Measurements from ENCODE around the gene ZFP36L2. TPM values are rescaled to one million over a fixed set of nuclear protein-coding genes. Genes with fewer than 3 reads are reported as not detected.
A peak's percentile ranks its signal among the peaks of the same experiment; 100 is the strongest.
"Not testable (repeated sequence)": the region's sequence is repeated elsewhere in the genome, so short reads cannot be mapped to it uniquely, and the experiment has no call there.

Gene ZFP36L2
- total RNA-seq, 1 donor from 2014 or later: 8.2 TPM

DNA sequence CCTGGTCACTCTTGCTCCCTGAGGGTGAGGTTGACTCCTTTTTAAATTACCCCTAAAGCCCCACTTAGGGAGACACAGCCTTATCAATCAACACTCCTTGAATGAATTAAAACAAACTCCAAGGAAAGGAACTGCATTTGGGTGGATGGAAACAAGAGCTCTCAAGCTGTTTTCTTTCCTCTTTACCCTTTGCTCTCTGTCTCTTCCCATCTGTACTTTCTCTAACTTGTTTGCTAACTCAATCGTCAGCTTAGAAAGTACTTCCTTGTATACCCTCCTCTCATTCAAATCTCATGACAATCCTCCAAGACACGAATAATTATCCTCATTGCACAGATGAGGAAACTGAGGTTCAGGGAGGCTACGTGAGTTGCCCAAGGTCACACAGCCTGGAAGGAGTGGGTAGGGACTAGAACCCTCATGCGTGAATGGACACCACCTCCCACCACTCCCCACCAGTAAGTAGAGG is 32.7 kb downstream of the ZFP36L2 start:
- no peak for DNase-seq (ENCODE audit: low read depth)
- Histone ChIP-seq H3K4me3 (ENCODE audit: low read depth, low read length) (no peak overlapping the region), H3K27me3 (ENCODE audit: control insufficient read depth, insufficient read depth, low read length) (no peaks in the 10 kb centered on the region), H3K36me3 (ENCODE audit: control insufficient read depth, insufficient read depth, low read length) (no peaks in the 10 kb centered on the region)
- TF ChIP-seq, protein P1, sequence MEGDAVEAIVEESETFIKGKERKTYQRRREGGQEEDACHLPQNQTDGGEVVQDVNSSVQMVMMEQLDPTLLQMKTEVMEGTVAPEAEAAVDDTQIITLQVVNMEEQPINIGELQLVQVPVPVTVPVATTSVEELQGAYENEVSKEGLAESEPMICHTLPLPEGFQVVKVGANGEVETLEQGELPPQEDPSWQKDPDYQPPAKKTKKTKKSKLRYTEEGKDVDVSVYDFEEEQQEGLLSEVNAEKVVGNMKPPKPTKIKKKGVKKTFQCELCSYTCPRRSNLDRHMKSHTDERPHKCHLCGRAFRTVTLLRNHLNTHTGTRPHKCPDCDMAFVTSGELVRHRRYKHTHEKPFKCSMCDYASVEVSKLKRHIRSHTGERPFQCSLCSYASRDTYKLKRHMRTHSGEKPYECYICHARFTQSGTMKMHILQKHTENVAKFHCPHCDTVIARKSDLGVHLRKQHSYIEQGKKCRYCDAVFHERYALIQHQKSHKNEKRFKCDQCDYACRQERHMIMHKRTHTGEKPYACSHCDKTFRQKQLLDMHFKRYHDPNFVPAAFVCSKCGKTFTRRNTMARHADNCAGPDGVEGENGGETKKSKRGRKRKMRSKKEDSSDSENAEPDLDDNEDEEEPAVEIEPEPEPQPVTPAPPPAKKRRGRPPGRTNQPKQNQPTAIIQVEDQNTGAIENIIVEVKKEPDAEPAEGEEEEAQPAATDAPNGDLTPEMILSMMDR (IDR thresholded peaks at IDR 0.05; ENCODE audit: insufficient read depth, low read length, severe bottlenecking): no peak
- no peak for FAIRE-seq

DNA sequence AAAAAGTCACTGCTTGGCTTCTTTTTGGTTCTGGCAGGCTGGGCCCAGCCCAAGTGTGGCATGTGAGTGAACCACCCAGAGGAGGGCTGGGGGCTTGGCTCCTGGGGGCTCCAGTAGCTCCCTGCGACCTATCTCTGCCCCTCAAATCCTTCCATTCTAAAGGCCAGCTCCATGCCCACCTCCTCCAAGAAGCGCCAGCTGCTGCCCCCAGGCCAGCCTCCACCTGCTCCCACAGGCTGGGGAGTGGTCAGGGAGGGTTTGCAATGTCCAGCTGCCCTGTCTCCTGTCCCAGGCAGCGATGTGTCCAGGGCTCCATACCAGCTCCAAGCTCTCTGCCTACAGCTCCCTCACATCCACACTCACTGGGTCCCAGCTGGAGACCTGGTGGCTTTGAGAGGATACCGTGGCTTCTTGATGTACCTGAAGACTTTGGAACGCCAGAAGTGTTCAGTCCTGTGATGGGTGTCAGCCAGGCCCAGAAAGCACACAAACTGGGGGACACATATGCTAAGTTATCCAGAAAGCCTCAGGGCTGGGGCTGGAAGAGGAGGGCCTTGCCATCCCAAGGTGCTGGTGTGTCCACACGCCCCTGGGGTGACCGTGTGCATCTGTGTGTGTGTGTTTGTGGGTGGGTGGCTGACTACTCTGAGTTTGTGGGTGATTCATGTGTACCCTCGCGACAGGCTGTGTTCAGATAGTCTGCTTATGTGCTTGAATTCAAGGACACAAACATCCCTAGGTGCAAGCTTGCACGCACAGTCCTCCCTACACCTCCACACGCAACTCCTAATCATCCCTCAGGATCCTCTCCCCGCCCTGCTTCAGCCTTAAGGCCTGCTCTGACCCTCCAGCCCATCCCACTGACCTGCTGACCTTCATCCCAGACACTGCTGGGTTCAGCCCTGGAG is 33.4 kb downstream of the ZFP36L2 start:
- Histone ChIP-seq H3K27me3 (ENCODE audit: control insufficient read depth, insufficient read depth, low read length) (no peaks in the 10 kb centered on the region), H3K36me3 (ENCODE audit: control insufficient read depth, insufficient read depth, low read length) (no peaks in the 10 kb centered on the region), H3K4me3 (ENCODE audit: low read depth, low read length) (no peak overlapping the region)
- TF ChIP-seq, protein P1 (IDR thresholded peaks at IDR 0.05; ENCODE audit: insufficient read depth, low read length, severe bottlenecking): no peak
- no peak for FAIRE-seq
- no peak for DNase-seq (ENCODE audit: low read depth)

DNA sequence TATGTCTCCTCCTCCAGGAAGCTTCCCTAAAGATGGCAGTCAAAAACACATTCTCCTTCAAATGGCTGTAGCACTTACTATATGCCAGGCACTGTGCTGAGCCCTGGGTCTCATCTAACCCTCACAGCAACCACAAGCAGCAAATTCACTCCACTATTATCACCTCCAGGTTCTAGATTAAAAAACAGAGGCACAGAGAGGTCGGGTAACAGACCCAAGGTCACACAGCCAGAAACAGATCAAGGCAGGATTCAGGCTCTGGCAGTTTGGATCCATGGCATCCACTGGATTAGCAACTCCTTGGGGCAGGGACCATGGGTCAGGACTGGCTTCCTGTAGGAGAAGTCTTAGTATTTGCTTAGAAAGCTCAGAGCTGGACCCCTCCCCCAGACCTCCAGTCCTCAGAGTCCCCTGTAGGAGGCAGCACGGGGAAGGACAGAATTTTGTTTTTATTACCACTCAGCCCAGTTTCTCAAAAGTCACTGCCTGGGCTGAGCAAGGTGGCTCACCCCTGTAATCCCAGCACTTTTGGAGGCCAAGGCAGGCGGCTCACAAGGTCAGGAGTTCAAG is 34.4 kb downstream of the ZFP36L2 start:
- FAIRE-seq (no peak), DNase-seq (ENCODE audit: low read depth) (no peak)
- Histone ChIP-seq H3K27me3 (ENCODE audit: control insufficient read depth, insufficient read depth, low read length) (no peaks in the 10 kb centered on the region), H3K36me3 (ENCODE audit: control insufficient read depth, insufficient read depth, low read length) (no peaks in the 10 kb centered on the region), H3K4me3 (ENCODE audit: low read depth, low read length) (no peak overlapping the region)
- TF ChIP-seq, protein P1 (IDR thresholded peaks at IDR 0.05; ENCODE audit: insufficient read depth, low read length, severe bottlenecking): peak; percentile 8

DNA sequence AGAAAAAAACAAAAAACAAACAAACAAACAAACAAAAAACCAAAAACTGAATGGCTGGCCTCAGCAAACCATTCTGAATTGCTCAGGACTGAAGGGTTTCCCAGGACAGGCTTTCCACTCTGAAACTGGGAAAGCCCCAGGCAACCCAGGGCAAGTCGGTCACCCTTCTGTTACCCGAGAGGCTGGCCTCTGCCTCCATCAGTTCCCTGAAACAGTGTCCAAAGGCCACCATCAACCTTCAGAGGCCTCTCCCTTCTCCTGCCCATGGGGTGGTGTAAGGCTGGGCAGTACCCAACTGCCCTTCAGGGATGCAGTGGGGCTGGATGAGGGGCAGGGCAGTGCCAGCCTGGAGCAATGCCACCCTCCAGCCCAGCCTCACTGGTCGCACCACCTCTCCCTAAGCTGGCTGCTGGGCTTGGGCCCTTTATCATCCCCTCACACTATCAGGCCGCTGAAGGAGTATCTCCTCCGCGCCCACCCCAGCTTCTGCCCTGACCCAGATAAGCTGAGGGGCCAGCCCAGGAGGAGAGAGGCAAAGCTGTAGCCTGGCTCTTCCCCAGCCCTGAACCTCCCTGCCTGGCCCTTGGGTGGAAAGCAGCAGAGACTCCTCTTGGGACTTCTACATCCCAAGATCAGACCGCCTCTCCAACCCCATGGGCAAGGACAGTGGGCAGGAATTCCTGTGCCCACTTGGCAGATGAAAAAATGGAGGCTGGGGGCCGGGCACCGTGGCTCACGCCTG is 35.9 kb downstream of the ZFP36L2 start:
- no peak for FAIRE-seq
- no peaks in the 10 kb centered on the region for H3K36me3 ChIP-seq (ENCODE audit: control insufficient read depth, insufficient read depth, low read length)
- H3K4me3 ChIP-seq (ENCODE audit: low read depth, low read length): no peak overlapping the region
- DNase-seq (ENCODE audit: low read depth): no peak
- TF ChIP-seq, protein P1 (IDR thresholded peaks at IDR 0.05; ENCODE audit: insufficient read depth, low read length, severe bottlenecking): no peak
- H3K27me3 ChIP-seq (ENCODE audit: control insufficient read depth, insufficient read depth, low read length): no peaks in the 10 kb centered on the region

DNA sequence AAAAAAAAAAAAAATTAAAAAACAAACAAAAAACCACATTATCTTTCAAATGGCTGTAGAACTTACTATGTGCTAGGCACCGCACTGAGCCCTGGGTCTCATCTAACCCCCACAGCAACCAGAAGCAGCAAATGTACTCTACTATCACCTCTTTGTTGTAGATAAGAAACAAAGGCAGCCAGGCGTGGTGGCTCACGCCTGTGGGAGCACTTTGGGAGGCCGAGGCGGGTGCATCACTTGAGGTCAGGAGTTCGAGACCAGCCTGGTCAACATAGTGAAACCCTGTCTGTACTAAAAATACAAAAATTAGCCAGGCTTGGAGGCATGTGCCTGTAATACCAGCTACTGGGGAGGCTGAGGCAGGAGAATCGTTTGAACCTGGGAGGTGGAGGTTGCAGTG is 36.5 kb downstream of the ZFP36L2 start:
- H3K36me3 ChIP-seq (ENCODE audit: control insufficient read depth, insufficient read depth, low read length); DNase-seq (ENCODE audit: low read depth); FAIRE-seq; H3K27me3 ChIP-seq (ENCODE audit: control insufficient read depth, insufficient read depth, low read length); H3K4me3 ChIP-seq (ENCODE audit: low read depth, low read length): not testable (repeated sequence)

Data from bronchial epithelial cell (primary cell).